Neural progenitor cell (in vitro differentiated cells): ENCODE data around the gene MGLL.

Source experiments
- EZH2 ChIP-seq: fragments of 200-600 bp; sonication (generic); IDR thresholded peaks from 2 replicates; pipeline ENCODE4 v1.6.1; 2017; ENCODE audit warnings: antibody characterized with exemption, mild to moderate bottlenecking, moderate library complexity
- EZH2phosphoT487 ChIP-seq: fragments of 200-600 bp; sonication (generic); IDR thresholded peaks from 2 replicates; pipeline ENCODE4 v1.6.1; 2017; ENCODE audit warnings: antibody characterized with exemption
- TF ChIP-seq, protein P1 (sequence below): fragments of 200-600 bp; sonication (generic); IDR thresholded peaks from 2 replicates; pipeline ENCODE4 v1.5.1; 2017; ENCODE audit warnings: antibody characterized with exemption, mild to moderate bottlenecking

GRCh38 chr3:127821394-127821793 is 921 bp downstream of the MGLL start:
- TF ChIP-seq EZH2phosphoT487, result no peak
- TF ChIP-seq, protein P1, sequence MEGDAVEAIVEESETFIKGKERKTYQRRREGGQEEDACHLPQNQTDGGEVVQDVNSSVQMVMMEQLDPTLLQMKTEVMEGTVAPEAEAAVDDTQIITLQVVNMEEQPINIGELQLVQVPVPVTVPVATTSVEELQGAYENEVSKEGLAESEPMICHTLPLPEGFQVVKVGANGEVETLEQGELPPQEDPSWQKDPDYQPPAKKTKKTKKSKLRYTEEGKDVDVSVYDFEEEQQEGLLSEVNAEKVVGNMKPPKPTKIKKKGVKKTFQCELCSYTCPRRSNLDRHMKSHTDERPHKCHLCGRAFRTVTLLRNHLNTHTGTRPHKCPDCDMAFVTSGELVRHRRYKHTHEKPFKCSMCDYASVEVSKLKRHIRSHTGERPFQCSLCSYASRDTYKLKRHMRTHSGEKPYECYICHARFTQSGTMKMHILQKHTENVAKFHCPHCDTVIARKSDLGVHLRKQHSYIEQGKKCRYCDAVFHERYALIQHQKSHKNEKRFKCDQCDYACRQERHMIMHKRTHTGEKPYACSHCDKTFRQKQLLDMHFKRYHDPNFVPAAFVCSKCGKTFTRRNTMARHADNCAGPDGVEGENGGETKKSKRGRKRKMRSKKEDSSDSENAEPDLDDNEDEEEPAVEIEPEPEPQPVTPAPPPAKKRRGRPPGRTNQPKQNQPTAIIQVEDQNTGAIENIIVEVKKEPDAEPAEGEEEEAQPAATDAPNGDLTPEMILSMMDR, result no peak
- no peak for TF ChIP-seq EZH2
